ENCODE data around the gene VWA3B.

DNA sequence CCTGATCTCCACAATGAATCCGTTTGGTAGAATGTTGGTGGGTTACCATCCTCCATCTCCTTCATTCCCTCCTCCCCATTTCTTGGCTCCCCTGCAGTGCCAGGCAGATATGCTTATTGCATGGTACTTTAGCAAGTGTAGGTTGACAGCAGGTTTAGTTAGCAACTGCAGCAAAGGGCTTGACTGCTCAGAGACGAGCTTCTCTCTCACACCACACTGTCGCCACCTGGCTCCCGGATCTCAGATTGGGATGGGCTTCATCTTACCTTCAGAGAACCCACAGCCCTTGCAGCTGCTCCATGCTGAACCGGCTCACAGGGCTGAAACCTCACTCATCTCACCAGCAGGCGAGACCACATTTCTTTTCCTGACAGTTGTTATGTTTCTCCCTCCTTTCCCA, 88.8 kb downstream of the VWA3B start:
- TF ChIP-seq, protein P1, sequence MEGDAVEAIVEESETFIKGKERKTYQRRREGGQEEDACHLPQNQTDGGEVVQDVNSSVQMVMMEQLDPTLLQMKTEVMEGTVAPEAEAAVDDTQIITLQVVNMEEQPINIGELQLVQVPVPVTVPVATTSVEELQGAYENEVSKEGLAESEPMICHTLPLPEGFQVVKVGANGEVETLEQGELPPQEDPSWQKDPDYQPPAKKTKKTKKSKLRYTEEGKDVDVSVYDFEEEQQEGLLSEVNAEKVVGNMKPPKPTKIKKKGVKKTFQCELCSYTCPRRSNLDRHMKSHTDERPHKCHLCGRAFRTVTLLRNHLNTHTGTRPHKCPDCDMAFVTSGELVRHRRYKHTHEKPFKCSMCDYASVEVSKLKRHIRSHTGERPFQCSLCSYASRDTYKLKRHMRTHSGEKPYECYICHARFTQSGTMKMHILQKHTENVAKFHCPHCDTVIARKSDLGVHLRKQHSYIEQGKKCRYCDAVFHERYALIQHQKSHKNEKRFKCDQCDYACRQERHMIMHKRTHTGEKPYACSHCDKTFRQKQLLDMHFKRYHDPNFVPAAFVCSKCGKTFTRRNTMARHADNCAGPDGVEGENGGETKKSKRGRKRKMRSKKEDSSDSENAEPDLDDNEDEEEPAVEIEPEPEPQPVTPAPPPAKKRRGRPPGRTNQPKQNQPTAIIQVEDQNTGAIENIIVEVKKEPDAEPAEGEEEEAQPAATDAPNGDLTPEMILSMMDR (IDR thresholded peaks at IDR 0.05): peak in 2 of 4 experiments; percentile 20 to 30
- no peak for TF ChIP-seq POLR2A (IDR thresholded peaks at IDR 0.05)
- no peak for TF ChIP-seq POLR2AphosphoS5 (IDR thresholded peaks at IDR 0.05)

Data from prostate gland (tissue), 2 donors.